Endothelial cell (in vitro differentiated cells): ENCODE results near the gene CCDC158. TPM values are rescaled to one million over a fixed set of nuclear protein-coding genes. Genes with fewer than 3 reads are reported as not detected.

Source experiments
- DNase-seq: peaks from one replicate; pipeline ENCODE4 v3.0.0; 2021; ENCODE audit warnings: low spot score
- H3K27ac Mint-ChIP-seq: one replicate; pipeline ENCODE4 v1.8.0; 2021; ENCODE audit warnings: mixed read lengths, inconsistent platforms; ENCODE audit not compliant: unreplicated experiment
- H3K27me3 Mint-ChIP-seq: one replicate; pipeline ENCODE4 v1.8.0; 2021; ENCODE audit warnings: mild to moderate bottlenecking, moderate library complexity, mixed read lengths, inconsistent platforms; ENCODE audit not compliant: unreplicated experiment
- H3K36me3 Mint-ChIP-seq: one replicate; pipeline ENCODE4 v1.8.0; 2021; ENCODE audit warnings: mild to moderate bottlenecking, low read depth, mixed read lengths, inconsistent platforms; ENCODE audit not compliant: unreplicated experiment
- H3K4me1 Mint-ChIP-seq: one replicate; pipeline ENCODE4 v1.8.0; 2021; ENCODE audit warnings: mild to moderate bottlenecking, mixed read lengths, inconsistent platforms; ENCODE audit not compliant: unreplicated experiment
- H3K4me3 Mint-ChIP-seq: one replicate; pipeline ENCODE4 v1.8.0; 2021; ENCODE audit warnings: mild to moderate bottlenecking, mixed read lengths, inconsistent platforms; ENCODE audit not compliant: unreplicated experiment
- H3K9me3 Mint-ChIP-seq: one replicate; pipeline ENCODE4 v1.8.0; 2021; ENCODE audit warnings: mixed read lengths, inconsistent platforms; ENCODE audit not compliant: unreplicated experiment
- total RNA-seq: library from RNA; stranded (reverse); fragmentation: NEBNext Ultra II Directional; extraction: Animal tissue kit (Norgen Biotek cat#: 25700); gene quantifications from one replicate; pipeline ENCODE4 v1.2.1, GENCODE V29; 2021; ENCODE audit not compliant: unreplicated experiment
- TF ChIP-seq, protein P1 (sequence below): fragments of 200-600 bp; sonication (generic); IDR thresholded peaks from one replicate; pipeline ENCODE4 v1.5.0; 2021; ENCODE audit warnings: antibody characterized with exemption; ENCODE audit not compliant: unreplicated experiment

The CCDC158 gene
- total RNA-seq, 1 donor from 2014 or later = not detected

DNA sequence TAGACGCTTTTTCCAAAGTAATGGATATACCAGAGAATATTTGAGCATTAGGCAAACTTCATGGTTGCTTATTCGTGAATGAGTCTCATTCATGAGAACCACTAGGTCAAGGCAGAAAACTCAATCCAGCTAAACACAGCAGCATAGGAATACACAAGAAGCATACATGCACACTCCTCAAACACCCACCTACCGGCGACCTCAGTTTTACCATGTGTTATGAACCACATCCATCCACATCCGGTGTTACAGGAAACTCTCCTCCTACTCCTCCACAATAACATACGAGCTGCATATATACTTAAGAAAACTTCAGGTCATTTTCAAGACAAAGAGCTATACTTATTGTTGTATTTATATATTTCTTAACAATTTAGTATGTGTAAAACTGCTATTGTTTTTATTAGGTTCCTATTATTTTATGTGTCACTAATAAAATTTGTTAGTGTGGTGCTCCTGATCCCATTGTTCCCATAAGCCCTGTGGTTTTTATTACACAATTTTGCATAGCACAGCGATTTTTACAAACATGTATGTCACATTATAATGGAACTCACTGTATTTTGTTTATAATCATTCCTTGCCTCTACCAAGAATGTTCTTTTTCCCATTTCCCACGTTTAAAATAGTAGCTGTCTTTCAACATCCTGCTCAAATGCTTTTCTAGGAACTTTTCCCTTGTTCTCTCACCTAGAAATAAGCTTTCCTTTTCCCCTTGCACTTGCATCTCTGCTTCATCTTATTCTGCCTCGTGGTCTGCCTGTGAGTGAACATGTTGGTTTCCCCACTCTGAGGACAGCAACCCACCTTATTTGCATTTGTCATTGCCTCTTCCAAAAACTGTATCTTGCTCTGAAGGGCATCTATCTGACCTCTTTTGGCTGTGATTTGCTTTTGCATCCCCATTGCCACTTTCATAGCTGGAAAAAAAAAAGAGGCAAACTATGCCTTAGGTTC is 66.1 kb downstream of the CCDC158 start:
- Mint-ChIP-seq H3K4me3 (no peak overlapping the region), H3K27ac (no peak overlapping the region), H3K27me3 (no peaks in the 10 kb centered on the region), H3K9me3 (no peaks in the 10 kb centered on the region), H3K36me3 (no peaks in the 10 kb centered on the region), H3K4me1 (no peaks in the 10 kb centered on the region)
- DNase-seq = no peak
- TF ChIP-seq, protein P1, sequence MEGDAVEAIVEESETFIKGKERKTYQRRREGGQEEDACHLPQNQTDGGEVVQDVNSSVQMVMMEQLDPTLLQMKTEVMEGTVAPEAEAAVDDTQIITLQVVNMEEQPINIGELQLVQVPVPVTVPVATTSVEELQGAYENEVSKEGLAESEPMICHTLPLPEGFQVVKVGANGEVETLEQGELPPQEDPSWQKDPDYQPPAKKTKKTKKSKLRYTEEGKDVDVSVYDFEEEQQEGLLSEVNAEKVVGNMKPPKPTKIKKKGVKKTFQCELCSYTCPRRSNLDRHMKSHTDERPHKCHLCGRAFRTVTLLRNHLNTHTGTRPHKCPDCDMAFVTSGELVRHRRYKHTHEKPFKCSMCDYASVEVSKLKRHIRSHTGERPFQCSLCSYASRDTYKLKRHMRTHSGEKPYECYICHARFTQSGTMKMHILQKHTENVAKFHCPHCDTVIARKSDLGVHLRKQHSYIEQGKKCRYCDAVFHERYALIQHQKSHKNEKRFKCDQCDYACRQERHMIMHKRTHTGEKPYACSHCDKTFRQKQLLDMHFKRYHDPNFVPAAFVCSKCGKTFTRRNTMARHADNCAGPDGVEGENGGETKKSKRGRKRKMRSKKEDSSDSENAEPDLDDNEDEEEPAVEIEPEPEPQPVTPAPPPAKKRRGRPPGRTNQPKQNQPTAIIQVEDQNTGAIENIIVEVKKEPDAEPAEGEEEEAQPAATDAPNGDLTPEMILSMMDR = no peak

DNA sequence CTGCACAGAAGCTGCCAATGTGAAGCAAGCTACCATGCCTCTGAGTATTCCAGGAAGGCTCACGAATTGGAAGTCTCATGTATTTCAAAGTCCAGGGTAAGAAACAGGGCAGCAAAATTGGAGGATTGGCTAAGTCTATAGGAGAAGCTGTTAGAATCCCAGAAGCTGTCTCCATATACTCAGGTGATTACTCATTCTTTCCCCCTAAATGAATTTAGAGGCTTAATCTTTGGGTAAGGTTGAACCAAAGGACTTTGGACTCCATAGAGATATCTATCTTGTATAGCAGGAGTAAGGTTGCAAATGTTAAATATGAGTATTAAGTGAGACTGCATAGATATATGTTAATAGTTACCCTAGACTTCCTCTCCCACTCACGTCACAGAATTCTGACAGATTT is 78.1 kb downstream of the CCDC158 start:
- H3K4me1 Mint-ChIP-seq = no peaks in the 10 kb centered on the region
- H3K4me3 Mint-ChIP-seq = no peak overlapping the region
- TF ChIP-seq, protein P1 = no peak
- H3K27ac Mint-ChIP-seq = no peak overlapping the region
- no peaks in the 10 kb centered on the region for H3K9me3 Mint-ChIP-seq
- no peaks in the 10 kb centered on the region for H3K36me3 Mint-ChIP-seq
- no peaks in the 10 kb centered on the region for H3K27me3 Mint-ChIP-seq
- DNase-seq = no peak

DNA sequence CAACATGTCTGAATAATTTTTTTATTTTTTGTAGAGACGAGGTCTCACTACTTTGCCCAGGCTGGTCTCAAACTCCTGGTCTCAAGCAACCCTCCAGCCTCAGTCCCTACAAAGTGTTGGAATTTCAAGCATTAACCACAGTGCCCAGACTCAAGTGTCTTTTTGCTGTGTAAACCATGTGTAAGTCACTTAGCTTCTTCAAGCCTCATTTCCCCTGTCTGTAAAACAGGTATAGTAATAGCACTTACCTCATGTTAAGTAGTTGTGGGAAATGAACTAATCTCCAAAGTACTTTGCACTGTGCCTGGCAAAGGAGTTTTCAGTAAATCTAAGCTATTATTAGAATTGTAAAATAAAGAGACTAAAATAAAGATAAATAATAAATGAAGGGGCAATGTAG is 78.8 kb downstream of the CCDC158 start:
- H3K27me3 Mint-ChIP-seq = no peaks in the 10 kb centered on the region
- no peak overlapping the region for H3K4me3 Mint-ChIP-seq
- H3K36me3 Mint-ChIP-seq = no peaks in the 10 kb centered on the region
- no peak overlapping the region for H3K27ac Mint-ChIP-seq
- no peaks in the 10 kb centered on the region for H3K4me1 Mint-ChIP-seq
- no peaks in the 10 kb centered on the region for H3K9me3 Mint-ChIP-seq
- TF ChIP-seq, protein P1 = no peak
- DNase-seq = no peak

DNA sequence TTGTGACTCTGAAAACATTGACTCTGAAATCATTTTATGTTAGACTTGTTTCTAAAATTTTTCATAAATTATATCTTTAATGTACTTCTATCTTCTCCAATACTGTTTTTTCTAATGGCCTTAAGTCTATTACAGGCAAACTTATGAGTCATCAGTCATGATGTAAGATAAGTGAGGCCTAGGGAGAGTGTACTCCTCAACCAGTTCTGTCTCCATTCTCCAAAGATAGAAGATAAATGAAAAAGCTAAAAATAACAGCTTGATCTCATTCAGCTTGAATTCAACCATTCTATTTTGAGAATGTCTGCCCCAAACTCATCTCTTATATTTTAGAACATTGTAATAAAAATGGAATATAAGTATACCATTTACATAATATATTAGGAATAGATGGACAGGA is 79.9 kb downstream of the CCDC158 start:
- TF ChIP-seq, protein P1 = no peak
- Mint-ChIP-seq H3K27ac (no peak overlapping the region), H3K4me1 (no peaks in the 10 kb centered on the region), H3K27me3 (no peaks in the 10 kb centered on the region), H3K4me3 (no peak overlapping the region), H3K9me3 (no peaks in the 10 kb centered on the region), H3K36me3 (no peaks in the 10 kb centered on the region)
- no peak for DNase-seq

DNA sequence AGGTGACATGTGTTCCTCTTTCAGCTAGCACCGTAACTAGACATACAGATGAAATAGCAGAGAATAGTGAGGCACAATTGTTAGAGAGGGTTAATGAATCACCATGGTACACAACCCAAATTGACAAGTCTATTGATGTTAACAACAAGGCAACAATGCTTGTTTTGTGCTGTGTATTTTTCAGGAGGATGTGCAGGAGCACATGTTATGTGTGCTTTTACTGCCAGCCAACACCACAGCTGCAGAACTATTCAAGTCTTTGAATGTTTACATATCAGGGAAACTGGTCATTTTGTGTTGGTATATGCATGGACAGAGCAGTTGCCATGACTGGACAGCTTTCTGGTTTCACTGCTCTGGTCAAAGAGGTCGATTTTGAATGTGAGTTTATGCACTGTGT is 81.6 kb downstream of the CCDC158 start:
- H3K36me3 Mint-ChIP-seq = no peaks in the 10 kb centered on the region
- no peaks in the 10 kb centered on the region for H3K9me3 Mint-ChIP-seq
- no peak overlapping the region for H3K4me3 Mint-ChIP-seq
- H3K27ac Mint-ChIP-seq = no peak overlapping the region
- TF ChIP-seq, protein P1 = no peak
- no peaks in the 10 kb centered on the region for H3K4me1 Mint-ChIP-seq
- DNase-seq = no peak
- no peaks in the 10 kb centered on the region for H3K27me3 Mint-ChIP-seq
